ENCODE results near the gene AAMP.

AAMP gene

DNA sequence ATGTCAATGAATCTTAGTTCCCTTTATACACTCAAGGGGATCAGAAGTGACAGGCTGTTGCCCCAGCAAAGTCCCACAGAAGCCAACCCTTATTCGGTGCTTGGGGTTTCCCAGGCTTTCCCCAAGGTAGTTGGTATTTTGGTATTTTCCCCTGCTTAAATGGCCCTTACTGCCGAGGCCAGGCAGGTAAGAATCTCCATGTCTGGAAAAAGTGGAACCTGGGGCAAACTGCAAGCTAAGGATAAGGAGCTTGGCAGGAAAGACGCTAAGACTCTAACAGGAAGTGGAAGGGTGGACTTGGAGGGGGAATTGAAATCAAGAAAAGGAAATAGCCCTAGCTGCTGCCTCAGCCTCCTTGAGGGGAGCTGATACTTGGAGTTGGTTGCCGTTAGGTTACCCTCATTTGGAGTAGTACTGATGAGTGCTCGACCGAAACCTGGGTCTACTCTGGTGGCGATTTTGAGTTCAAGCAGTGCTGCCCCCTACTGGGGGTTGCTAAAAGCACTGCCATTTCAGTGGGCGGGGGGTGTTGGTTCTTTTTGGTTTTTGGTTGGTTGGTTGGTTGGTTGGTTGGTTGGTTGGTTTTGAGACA lies 12.5 kb downstream of the AAMP start:
- peak; percentile 12 for DNase-seq

DNA sequence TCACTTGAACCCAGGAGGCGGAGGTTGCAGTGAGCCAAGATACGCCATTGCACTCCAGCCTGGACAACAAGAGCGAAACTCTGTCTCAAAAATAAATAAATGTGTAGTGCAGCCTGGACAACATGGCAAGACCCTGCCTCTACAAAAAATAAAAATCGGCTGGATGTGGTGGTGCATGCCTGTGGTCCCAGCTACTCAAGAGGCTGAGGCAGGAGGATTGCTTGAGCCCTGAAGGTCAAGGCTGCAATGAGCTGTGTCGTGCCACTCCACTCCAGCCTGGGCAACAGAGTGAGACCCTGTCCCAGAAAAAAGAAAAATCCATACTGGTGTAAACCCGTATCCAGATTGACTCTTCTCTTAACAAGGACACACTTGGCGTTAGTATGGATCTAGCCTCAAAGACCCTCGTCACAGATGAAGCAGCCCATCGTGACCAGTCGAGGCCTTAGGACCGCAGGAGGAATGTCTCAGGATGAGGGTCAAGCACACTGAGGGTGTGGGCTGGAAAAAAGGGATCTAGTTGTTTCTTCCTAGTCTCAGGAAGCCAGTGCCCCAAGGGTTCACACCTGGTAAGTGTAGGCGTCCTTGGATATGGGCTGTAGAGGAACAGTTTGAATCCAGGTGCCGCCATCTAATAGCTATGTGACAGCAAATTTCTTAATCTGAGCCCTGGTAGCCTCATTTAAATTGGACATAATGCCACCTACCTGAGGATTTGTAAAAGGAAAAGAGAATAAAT lies 13.2 kb downstream of the AAMP start:
- DNase-seq: no peak

DNA sequence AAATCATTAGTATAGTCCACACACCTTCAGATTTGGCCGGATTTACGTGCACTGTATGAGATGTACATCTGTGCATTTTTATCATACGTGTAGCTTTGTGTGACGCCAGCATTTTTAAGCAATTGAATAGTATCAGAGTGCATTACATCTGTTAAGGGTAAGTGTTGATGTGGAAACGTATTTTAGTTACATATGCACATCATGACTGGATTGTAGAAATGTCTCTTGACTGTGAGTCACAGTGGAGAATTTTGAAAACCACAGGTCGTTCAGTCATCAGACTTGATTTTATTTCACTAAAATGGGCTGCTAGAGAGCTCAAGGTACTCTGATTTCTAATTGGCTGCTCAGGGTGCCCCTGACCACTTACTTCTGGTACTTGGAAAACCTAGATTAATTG lies 14.5 kb downstream of the AAMP start:
- DNase-seq: no peak

DNA sequence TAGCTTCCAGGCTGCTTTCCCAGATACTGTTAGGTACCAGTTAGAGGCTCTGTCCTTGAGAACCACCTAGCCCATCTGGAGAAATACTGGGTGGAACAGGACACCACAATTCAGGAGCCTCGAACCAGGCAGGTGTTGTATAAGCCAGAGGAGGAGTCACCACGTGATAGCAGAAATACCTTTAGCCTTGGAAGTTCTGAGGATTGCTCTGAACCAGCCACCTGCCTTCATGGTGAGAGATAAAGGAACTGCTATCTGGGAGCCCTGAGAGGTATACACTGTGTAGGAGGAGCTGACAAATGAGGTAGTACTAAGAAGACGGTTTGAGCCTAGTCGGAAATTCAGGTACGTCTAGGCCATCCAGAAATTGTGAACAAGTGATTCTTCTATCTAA lies 16.7 kb downstream of the AAMP start:
- no peak for DNase-seq

DNA sequence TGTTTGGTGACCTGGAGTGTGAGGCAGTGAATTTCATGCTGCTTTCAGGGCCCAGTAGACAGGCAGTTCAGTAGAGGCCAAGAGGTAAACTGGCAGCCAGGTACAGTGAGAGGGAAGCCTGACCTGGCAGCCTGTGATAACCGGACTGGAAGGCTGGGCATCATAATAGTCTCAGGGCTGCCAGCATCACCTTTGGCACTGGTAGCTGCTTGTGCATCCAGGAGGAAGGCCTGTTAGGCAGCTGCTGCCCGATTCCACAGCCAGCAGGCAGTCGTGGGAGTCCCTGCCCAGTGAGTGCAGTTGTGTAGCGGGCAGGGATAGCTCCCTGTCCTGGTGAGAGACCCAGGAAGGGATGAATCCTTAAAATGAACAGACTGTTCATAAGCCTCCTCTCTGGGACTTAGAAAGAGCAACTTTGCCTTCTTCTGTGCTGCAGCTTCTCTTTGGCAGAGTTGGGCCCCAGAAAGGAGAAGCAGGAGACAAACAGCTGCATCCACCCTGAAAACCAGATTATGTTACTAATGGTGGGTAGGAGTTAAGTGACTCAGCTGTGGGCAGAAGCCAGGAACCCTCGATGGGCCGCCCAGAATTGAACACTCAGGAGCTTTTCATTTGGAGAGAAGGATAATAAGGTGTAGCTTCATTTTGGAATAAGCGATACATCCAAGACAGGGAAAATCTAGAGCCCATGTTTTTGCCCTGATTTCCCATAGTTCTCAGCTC lies 17.3 kb downstream of the AAMP start:
- no peak for DNase-seq

DNA sequence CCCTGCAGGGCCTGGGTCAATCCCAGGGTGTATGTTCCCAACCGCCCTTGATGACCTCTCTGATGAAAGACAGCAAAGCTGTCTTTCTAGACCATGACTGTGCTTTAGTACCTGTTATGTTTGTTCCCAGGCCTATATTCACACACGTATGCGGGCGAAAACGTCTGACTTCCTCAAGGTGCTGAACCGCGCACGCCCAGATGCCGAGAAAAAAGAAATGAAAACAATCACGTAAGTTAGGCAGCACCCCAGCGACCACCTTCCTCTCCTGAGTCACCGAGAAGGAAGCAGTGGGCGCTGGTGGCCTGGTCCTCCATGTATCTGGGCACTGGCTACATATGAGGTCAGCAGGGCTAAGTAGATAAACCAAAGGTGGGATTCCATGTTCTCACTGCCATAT lies 20.2 kb downstream of the AAMP start:
- no peak for DNase-seq

DNA sequence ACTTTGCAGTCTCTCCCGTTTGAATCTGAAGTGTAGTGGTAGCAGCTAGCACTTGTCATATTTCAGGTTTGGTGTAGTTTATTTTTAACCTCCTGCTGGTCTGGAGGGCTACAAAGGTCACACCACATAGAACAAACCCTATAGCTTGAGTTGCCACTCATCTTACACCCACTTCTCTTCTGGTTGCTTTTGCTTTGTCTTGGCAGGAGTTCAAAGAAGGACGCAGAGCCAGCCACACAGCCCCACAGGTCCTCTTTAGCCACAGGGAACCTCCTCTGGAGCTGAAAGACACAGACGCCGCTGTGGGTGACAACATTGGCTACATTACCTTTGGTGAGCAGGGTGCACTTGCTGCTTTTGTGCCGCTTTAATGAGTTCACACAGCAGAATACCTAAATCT lies 24.7 kb downstream of the AAMP start:
- DNase-seq: no peak

DNA sequence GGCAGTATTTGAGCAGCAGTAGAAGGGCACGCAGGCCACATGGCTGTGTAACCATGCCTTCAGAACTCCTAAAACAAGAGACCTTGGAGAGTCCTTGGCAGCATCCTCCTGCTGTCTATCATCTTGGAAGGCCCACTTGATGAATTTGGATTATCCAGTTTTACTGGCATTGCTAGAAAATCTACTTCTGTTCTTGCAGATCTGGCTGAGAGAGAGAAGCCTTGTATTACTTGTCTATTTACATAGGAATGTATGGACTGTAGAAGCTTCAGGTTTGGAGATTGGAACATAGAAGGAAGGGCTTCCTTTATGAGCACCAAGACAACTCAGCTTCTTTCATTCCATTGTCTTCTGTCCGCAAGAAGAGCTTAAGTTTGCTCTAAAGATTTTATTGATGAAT lies 25.3 kb downstream of the AAMP start:
- no peak for DNase-seq

DNA sequence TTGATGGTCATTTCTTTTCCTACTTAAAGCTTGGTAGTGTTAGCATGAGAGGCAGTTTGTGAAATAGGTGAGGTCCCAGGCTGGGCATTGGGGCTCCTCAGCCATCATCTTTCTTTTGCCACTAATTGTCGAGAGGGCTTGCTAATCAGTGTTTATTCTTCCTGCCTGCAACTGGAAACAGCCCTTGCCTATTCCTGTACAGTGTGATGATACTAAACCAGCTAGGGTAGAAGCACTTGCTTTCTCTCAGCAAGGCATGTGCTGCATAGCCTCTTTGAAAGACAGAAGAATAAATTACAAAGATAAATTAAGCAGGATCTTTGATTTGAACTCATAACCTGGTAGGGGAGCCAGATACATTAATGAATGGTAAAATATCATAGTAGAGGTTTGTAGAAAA lies 25.7 kb downstream of the AAMP start:
- DNase-seq: no peak

DNA sequence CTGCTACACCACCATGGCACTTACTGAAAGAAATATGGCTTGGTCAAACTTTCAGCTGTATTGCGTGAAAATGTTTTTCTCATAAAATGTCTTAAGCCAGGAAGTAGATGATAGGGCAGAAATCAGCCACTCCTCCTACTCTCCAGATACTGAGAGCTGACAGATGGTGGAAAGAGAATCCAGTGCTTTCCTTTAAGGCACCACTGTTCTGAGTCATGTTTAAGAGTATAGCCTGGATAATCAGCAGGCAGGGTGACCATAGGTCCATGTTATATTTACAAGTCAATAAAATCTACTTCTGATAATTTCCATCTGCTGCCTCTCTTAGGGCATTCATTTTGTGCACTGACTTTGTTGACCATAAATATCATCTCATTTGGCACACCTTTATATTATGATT lies 31.1 kb downstream of the AAMP start:
- no peak for DNase-seq

DNA sequence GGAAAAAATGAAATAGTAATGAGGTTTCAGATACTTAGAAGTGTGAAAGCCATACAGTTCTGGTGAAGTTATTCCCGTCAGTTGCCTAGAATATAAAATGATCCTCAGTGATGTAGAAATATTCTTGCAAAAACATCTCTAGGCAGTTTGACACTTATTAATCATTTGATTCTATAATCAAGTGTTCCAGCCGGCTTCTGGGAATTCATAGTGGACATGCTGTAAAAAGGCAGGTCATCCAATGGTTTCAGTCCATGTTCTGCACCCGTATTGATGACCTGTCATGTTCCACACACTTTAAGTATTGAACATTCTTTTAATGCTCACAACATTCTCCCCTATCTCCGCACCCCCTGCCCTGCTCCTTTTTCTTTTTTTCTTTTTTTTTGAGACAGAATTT lies 33.1 kb downstream of the AAMP start:
- no peak for DNase-seq

DNA sequence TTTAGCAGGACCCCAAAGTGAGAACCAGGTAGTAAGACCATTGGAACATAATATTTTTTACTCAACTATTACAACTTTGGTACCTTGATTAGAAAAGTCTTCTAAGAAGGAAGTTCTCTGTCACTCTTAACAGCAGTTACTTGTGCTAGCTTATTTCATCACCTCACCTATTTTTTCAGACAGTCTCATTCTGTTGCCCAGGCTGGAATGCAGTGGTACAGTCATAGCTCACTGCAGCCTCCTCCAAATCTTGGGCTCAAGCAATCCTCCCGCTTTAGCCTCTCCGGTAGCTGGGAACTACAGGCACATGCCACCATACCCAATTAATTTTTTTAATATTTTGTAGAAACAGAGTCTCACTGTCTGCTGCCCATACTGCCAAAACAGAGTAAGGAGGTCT lies 34.9 kb downstream of the AAMP start:
- DNase-seq: no peak

DNA sequence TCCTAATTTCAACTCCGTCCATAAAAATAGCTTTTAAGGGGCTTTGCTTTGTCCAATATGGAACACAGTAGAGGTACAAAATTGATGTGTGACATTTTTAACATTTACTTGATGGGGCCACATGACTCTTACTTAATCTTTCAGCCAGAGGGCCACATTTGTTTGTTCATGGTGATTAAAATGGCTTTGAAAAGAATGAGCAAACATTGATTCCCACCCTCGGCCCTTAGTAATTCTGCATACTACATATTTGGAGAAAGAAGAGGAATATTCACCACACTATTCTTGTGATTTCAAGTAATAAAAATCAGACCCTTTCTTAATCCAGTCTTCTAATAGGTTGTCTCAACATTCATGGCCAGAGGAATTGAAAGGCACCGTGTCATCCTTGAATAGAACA lies 35.4 kb downstream of the AAMP start:
- no peak for DNase-seq

DNA sequence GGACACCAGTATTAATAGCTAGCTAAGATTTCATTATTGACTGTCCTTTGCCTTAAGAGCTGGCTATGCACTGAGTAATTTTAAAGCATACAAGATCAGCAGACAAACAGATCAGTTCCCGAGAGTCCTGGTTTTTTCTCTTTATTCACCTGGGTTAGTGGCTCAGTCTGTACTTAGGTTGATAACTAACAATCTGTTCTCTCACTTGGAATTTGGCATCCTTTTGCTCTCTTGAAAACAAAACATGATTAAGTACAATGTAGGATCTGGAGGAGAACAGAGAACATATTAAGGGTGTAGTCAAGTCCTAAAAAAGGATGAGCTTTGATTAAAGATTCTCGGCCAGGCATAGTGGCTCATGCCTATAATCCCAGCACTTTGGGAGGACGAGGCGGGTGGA lies 36.4 kb downstream of the AAMP start:
- DNase-seq: no peak

DNA sequence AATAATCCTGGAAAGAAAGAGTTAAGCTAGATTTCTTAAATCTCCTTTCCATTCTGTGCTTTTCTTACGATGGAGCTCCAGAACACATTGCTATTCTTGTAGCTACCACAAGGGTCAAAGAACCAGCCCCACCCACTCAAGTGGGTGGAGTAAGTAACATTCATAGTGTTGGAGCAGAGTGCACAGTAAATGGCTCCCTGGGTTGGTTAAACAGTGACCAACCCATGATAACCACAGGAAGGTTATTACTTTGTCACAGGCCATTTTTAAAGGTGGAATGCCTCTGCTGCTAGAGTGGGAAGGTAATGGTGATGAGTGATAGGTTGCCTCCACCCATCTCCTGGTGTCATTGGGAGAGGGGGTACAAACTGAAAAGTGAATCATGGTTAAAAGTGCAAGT lies 39.1 kb downstream of the AAMP start:
- peak; percentile 1 for DNase-seq

DNA sequence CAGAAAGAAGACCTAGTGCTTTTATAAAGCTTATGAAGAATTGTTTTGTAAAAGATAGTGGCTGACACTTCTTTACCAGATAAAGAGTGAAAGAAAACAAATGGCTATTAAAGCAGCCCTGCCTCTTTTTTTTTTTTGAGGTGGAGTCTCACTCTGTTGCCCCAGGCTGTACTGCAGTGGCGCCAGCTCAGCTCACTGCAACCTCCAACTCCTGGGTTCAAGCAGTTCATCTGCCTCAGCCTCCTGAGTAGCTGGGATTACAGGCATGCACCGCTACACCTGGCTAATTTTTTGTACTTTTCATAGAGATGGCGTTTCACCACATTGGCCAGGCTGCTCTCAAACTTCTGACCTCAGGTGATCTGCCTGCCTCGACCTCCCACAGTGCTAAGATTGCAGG lies 40.1 kb downstream of the AAMP start:
- no peak for DNase-seq

DNA sequence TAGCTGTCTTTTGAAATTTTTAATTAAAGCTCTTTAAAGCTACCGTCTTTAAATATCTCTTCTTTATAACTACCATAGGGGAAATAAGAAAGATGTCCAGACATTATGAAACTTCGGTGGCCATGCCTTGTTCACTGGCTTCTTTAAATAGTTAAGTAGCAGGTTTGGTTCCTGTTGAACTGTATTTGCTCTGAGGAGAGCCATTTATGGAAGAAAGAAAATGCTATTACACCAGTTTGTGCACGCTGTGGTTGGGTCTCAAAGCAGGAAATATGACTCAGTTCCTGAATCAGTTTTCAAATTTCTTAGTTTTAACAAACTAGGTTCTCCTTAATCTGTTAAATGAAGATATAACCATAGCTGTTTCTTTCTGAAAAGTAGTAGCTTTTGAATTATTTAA lies 40.7 kb downstream of the AAMP start:
- DNase-seq: no peak

DNA sequence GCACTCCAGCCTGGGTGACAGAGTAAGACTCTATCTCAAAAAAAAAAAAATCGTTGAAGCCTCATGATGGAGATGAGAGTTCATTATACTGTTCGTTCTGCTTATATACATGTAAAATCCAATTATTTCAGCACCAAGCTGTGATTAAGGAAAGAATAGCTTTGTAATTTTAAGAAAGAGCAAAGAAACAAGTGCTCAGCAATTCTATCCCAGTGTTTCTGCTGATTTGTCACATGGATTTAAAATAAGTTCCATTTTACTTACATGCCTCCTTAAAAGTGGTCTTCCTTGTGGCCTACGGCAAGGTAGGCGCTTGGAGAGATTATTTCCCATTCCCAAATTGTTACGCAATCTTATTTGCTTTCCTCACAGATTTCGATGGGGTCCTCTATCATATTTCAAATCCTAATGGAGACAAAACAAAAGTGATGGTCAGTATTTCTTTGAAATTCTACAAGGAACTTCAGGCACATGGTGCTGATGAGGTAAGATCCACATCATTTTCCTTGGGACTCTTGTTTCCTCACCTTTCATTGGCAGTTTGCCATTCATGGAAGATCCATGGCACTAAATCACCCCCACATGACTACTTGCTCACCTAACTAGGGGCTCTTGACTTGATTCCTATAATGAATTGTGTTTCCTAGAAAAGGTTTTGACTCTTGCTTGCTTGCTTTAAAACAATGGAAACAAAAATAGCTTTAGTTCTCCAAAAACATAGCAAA lies 41.4 kb downstream of the AAMP start:
- peak; percentile 1 for DNase-seq

DNA sequence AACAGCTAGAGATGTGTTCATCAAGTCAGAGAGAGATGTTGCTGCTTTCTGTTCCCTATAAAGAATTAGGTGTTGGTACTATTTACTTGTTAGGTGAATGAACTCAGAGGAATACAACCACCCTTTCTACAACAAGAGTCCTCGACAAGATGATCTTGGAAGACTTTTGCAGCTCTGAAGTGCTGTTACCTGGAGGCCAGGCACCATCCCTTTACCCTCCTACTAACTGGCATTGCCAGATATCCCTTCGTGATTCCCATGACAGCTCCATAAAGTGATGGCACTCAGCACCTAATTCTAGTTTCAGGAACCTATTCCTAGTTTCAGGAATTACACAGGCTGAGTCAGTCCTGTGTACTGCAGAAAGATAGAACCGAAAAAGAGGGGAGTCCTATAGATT lies 43.0 kb downstream of the AAMP start:
- no peak for DNase-seq

DNA sequence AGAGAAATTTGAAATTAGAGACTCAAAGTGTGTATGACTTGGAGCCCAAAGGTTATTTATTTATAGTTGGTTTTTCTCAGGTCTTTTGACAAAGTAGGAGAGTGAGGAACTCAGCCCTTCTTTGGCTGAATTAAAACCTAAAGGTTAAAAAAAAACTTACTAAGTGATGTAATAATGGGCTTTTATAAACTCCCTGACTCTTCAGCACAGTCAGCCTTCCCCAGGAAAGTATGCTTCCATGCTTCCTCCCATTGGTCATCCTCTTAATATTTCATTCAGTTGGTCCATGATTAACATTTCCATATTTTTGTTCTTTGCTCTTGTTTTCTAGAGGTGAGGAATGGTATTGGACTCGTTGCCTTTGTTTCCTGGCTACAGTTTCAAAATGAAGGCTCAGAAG lies 45.8 kb downstream of the AAMP start:
- no peak for DNase-seq

DNA sequence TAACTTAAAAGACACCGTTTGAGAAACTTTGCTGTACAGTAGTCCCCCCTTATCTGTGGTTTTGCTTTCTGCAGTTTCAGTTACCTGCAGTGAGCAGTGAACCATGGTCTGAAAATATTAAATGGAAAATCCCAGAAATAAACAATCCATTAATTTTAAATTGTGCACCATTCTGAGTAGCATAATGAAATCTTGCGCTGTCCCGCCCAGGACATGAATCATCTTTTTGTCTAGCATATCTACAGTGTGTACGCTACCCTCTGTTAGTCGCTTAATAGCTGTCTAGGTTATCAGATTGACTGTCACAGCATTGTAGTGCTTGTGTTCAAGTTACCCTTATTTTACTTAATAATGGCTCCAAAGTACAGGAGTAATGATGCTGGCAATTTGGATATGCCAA lies 46.9 kb downstream of the AAMP start:
- peak; percentile 0 for DNase-seq

DNA sequence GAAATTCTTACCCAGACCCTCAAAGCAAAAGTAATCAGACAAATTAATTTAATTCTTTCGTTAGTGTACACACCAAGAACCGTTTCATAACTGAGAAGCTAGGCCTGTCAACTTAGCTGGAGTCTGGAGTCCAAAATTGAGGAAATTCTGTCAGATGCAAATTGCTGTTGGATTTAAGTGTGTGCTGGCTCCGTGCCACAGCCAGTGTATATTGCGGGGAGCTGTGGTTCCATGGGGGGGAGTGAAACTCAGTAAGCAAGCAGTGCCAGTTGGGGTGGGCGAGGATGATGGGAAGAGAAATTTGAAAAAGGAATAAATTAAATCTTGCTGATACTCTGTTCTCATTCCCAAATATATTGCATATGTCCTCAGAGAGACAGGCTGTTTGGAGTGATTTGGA lies 48.9 kb downstream of the AAMP start:
- no peak for DNase-seq

DNA sequence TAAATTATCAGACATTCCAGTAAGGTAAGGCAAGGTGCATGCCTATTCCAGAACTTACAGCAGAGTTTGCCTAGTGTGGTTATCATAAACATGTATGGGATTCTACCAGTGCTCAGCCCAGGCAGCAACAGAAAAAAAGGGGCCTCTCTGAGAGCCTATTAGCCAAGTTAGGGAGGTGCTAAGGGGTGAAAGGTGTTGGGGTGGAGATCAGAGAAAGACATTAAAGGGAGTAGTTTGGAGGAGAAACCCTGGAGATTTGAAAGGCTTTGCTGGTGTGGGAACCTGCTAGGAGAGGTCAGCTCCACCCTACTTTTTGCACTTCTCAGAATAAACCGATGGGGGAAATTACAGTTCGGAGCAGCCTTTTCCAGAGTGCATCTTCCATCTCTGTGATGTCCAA lies 50.0 kb downstream of the AAMP start:
- DNase-seq: no peak
